ENCODE measurements around the gene ALX4.

Gene ALX4

GRCh38 chr11:44285756-44286155 lies 24.2 kb downstream of the ALX4 start:
- no peak overlapping the region for H3K4me3 ChIP-seq (ENCODE audit: low read length, poor library complexity, severe bottlenecking)
- TF ChIP-seq CTCF (conservative IDR thresholded peaks at IDR 0.05; ENCODE audit: low read length), result no peak
- TF ChIP-seq EZH2phosphoT487 (IDR thresholded peaks at IDR 0.05; ENCODE audit: borderline replicate concordance), result no peak
- H4K20me1 ChIP-seq (ENCODE audit: insufficient read depth, low read length, poor library complexity, severe bottlenecking), result no peaks in the 10 kb centered on the region
- H3K4me2 ChIP-seq (ENCODE audit: low read depth, low read length, poor library complexity, severe bottlenecking), result no peak overlapping the region
- H3K9ac ChIP-seq (ENCODE audit: low read depth, low read length, poor library complexity, severe bottlenecking), result no peak overlapping the region
- H3K9me2 ChIP-seq (replicated peaks; ENCODE audit: low read depth, low read length), result no peaks in the 10 kb centered on the region
- H3K36me3 ChIP-seq (ENCODE audit: insufficient read depth, low read length), result no peaks in the 10 kb centered on the region
- no peaks in the 10 kb centered on the region for H3K27me3 ChIP-seq (ENCODE audit: insufficient read depth, low read length, poor library complexity, severe bottlenecking)
- no peaks in the 10 kb centered on the region for H3F3A ChIP-seq (ENCODE audit: low read depth)
- no peaks in the 10 kb centered on the region for H3K9me3 ChIP-seq (ENCODE audit: insufficient read depth, low read depth, low read length)
- no peaks in the 10 kb centered on the region for H3K4me1 ChIP-seq (ENCODE audit: insufficient read depth, low read length, poor library complexity, severe bottlenecking)
- peak overlapping the region; percentile 66 for H2AFZ ChIP-seq (ENCODE audit: low read length)
- no peaks in the 10 kb centered on the region for H3K79me2 ChIP-seq (ENCODE audit: insufficient read depth, low read length)

GRCh38 chr11:44282620-44283019 lies 27.3 kb downstream of the ALX4 start:
- Histone ChIP-seq H3F3A (ENCODE audit: low read depth) (no peaks in the 10 kb centered on the region), H3K27me3 (ENCODE audit: insufficient read depth, low read length, poor library complexity, severe bottlenecking) (no peaks in the 10 kb centered on the region), H3K9me3 (ENCODE audit: insufficient read depth, low read depth, low read length) (no peaks in the 10 kb centered on the region)

GRCh38 chr11:44281151-44281550 lies 28.8 kb downstream of the ALX4 start:
- Histone ChIP-seq H3K4me1 (ENCODE audit: insufficient read depth, low read length, poor library complexity, severe bottlenecking) (no peaks in the 10 kb centered on the region), H4K20me1 (ENCODE audit: insufficient read depth, low read length, poor library complexity, severe bottlenecking) (no peaks in the 10 kb centered on the region), H3K9me3 (ENCODE audit: insufficient read depth, low read depth, low read length) (no peaks in the 10 kb centered on the region), H3K9me2 (replicated peaks; ENCODE audit: low read depth, low read length) (no peaks in the 10 kb centered on the region), H3K36me3 (ENCODE audit: insufficient read depth, low read length) (no peaks in the 10 kb centered on the region), H3K9ac (ENCODE audit: low read depth, low read length, poor library complexity, severe bottlenecking) (no peak overlapping the region), H3K4me3 (ENCODE audit: low read length, poor library complexity, severe bottlenecking) (no peak overlapping the region), H3K4me2 (ENCODE audit: low read depth, low read length, poor library complexity, severe bottlenecking) (no peak overlapping the region), H3F3A (ENCODE audit: low read depth) (no peaks in the 10 kb centered on the region), H3K79me2 (ENCODE audit: insufficient read depth, low read length) (no peaks in the 10 kb centered on the region), H2AFZ (ENCODE audit: low read length) (no peak overlapping the region), H3K27me3 (ENCODE audit: insufficient read depth, low read length, poor library complexity, severe bottlenecking) (no peaks in the 10 kb centered on the region)
- TF ChIP-seq EZH2phosphoT487 (IDR thresholded peaks at IDR 0.05; ENCODE audit: borderline replicate concordance), result no peak
- no peak for TF ChIP-seq CTCF (conservative IDR thresholded peaks at IDR 0.05; ENCODE audit: low read length)

More at GRCh38 chr11:44282620-44283019, 27.3 kb downstream of the ALX4 start:
- Histone ChIP-seq H3K4me2 (ENCODE audit: low read depth, low read length, poor library complexity, severe bottlenecking) (no peak overlapping the region), H4K20me1 (ENCODE audit: insufficient read depth, low read length, poor library complexity, severe bottlenecking) (no peaks in the 10 kb centered on the region), H3K9ac (ENCODE audit: low read depth, low read length, poor library complexity, severe bottlenecking) (no peak overlapping the region), H3K9me2 (replicated peaks; ENCODE audit: low read depth, low read length) (no peaks in the 10 kb centered on the region), H3K36me3 (ENCODE audit: insufficient read depth, low read length) (no peaks in the 10 kb centered on the region), H2AFZ (ENCODE audit: low read length) (no peak overlapping the region), H3K4me1 (ENCODE audit: insufficient read depth, low read length, poor library complexity, severe bottlenecking) (no peaks in the 10 kb centered on the region), H3K4me3 (ENCODE audit: low read length, poor library complexity, severe bottlenecking) (no peak overlapping the region), H3K79me2 (ENCODE audit: insufficient read depth, low read length) (no peaks in the 10 kb centered on the region)
- TF ChIP-seq CTCF (conservative IDR thresholded peaks at IDR 0.05; ENCODE audit: low read length), result no peak
- TF ChIP-seq EZH2phosphoT487 (IDR thresholded peaks at IDR 0.05; ENCODE audit: borderline replicate concordance), result no peak

Data from Loucy (cell line).